SK-N-MC (cell line): ENCODE measurements around the gene MRNIP.

ENCODE experiments used
- DNase-seq: peaks from one replicate; pipeline ENCODE4 v3.0.0-alpha.2; 2011; ENCODE audit warnings: low read depth, low spot score
- H3K27ac ChIP-seq: fragments of 200-600 bp; sonication (generic); 2 replicates; pipeline ENCODE4 v1.5.1; 2016; ENCODE audit warnings: mixed run types
- H3K36me3 ChIP-seq: fragments of 200-600 bp; sonication (generic); 2 replicates; pipeline ENCODE4 v1.6.1; 2017; ENCODE audit warnings: antibody characterized with exemption, low read length, mixed read lengths; ENCODE audit not compliant: insufficient read depth
- H3K4me3 ChIP-seq: fragments of 200-600 bp; sonication (generic); 2 replicates; pipeline ENCODE4 v1.5.1; 2016
- H3K9ac ChIP-seq: fragments of 200-600 bp; sonication (generic); 2 replicates; pipeline ENCODE4 v1.8.0; 2017; ENCODE audit warnings: mixed run types, mixed read lengths; ENCODE audit not compliant: insufficient read length
- H3K9me3 ChIP-seq: fragments of 200-600 bp; sonication (generic); 2 replicates; pipeline ENCODE4 v1.6.1; 2017; ENCODE audit warnings: low read depth, mild to moderate bottlenecking, antibody characterized with exemption, low read length, moderate library complexity, mixed read lengths
- EZH2 ChIP-seq: fragments of 200-600 bp; sonication (generic); IDR thresholded peaks from one replicate; pipeline ENCODE4 v1.6.1; 2017; ENCODE audit warnings: antibody characterized with exemption
- FOXP2 ChIP-seq: optimal IDR thresholded peaks from 2 replicates; pipeline ENCODE3; 2011; ENCODE audit warnings: mild to moderate bottlenecking, moderate library complexity; ENCODE audit not compliant: insufficient read depth; ENCODE audit errors: extremely low read length, control extremely low read depth
- POLR2AphosphoS5 ChIP-seq: IDR thresholded peaks from 2 replicates; pipeline ENCODE4 v1.6.1; 2012; ENCODE audit warnings: mild to moderate bottlenecking, low read depth, low read length, borderline replicate concordance

MRNIP gene

GRCh38 chr5:179812997-179813607 is 45.5 kb downstream of the MRNIP start:
- no peaks in the 10 kb centered on the region for H3K9me3 ChIP-seq
- H3K9ac ChIP-seq = no peak overlapping the region
- TF ChIP-seq FOXP2 (no peak), POLR2AphosphoS5 (no peak), EZH2 (no peak)
- no peak overlapping the region for H3K4me3 ChIP-seq
- DNase-seq = no peak
- H3K27ac ChIP-seq = no peak overlapping the region
- peaks cover 28% of the 10 kb centered on the region for H3K36me3 ChIP-seq

GRCh38 chr5:179812135-179812825 is 46.3 kb downstream of the MRNIP start:
- peaks cover 28% of the 10 kb centered on the region for H3K36me3 ChIP-seq
- no peaks in the 10 kb centered on the region for H3K9me3 ChIP-seq
- no peak for DNase-seq
- no peak overlapping the region for H3K27ac ChIP-seq
- H3K9ac ChIP-seq = no peak overlapping the region
- H3K4me3 ChIP-seq = no peak overlapping the region
- TF ChIP-seq EZH2 = no peak

GRCh38 chr5:179806250-179807048 is 52.2 kb downstream of the MRNIP start, which contains the start of gene MGAT4B:
Gene MGAT4B, minus strand, starts transcription at chr5:179806866. Its CDS starts 283 bp downstream, at chr5:179806583.
- no peak for DNase-seq
- no peak for TF ChIP-seq FOXP2
- TF ChIP-seq EZH2 = no peak
- TF ChIP-seq POLR2AphosphoS5 = peak; percentile 20; the same call in 1 of the 2 replicates
- Histone ChIP-seq H3K27ac (no peak within 1 kb of the TSS; the same call in 1 of the 2 replicates), H3K9ac (peak within 1 kb of the TSS; percentile 76), H3K4me3 (peak within 1 kb of the TSS; percentile 86), H3K9me3 (no peaks in the 10 kb centered on the region), H3K36me3 (peaks cover under 1% of the 10 kb centered on the region; the same call in 1 of the 2 replicates)

GRCh38 chr5:179805529-179806249 is 52.9 kb downstream of the MRNIP start:
- Histone ChIP-seq H3K36me3 (no peaks in the 10 kb centered on the region), H3K9ac (peak overlapping the region; percentile 76), H3K4me3 (peak overlapping the region; percentile 86), H3K9me3 (no peaks in the 10 kb centered on the region), H3K27ac (no peak overlapping the region)
- no peak for DNase-seq
- TF ChIP-seq FOXP2 (no peak), EZH2 (no peak), POLR2AphosphoS5 (no peak)

GRCh38 chr5:179805070-179805528 is 53.5 kb downstream of the MRNIP start:
- H3K9me3 ChIP-seq = no peaks in the 10 kb centered on the region
- no peaks in the 10 kb centered on the region; the same call in 1 of the 2 replicates for H3K36me3 ChIP-seq
- no peak overlapping the region for H3K27ac ChIP-seq
- peak overlapping the region; percentile 76 for H3K9ac ChIP-seq
- TF ChIP-seq POLR2AphosphoS5 (no peak), EZH2 (no peak), FOXP2 (no peak)
- peak overlapping the region; percentile 86 for H3K4me3 ChIP-seq
- DNase-seq = no peak

GRCh38 chr5:179804555-179804947 is 54.1 kb downstream of the MRNIP start:
- no peak overlapping the region for H3K9ac ChIP-seq
- no peak overlapping the region for H3K27ac ChIP-seq
- H3K36me3 ChIP-seq = no peaks in the 10 kb centered on the region; the same call in 1 of the 2 replicates
- H3K9me3 ChIP-seq = no peaks in the 10 kb centered on the region
- TF ChIP-seq FOXP2 (no peak), EZH2 (no peak), POLR2AphosphoS5 (no peak)
- H3K4me3 ChIP-seq = no peak overlapping the region; the same call in 1 of the 2 replicates
- no peak for DNase-seq

GRCh38 chr5:179803651-179804554 is 54.7 kb downstream of the MRNIP start:
- DNase-seq = no peak

More at GRCh38 chr5:179803651-179804554, 54.7 kb downstream of the MRNIP start:
- H3K9ac ChIP-seq = no peak overlapping the region
- no peak overlapping the region for H3K27ac ChIP-seq
- no peaks in the 10 kb centered on the region for H3K9me3 ChIP-seq
- TF ChIP-seq POLR2AphosphoS5 = no peak
- no peak for TF ChIP-seq EZH2
- no peak for TF ChIP-seq FOXP2
- no peaks in the 10 kb centered on the region; the same call in 1 of the 2 replicates for H3K36me3 ChIP-seq
- H3K4me3 ChIP-seq = no peak overlapping the region
